GM19099 (cell line): Measurements from ENCODE around the gene BMP8B.

Experiments
- POLR2A ChIP-seq: IDR thresholded peaks from 3 replicates; pipeline ENCODE4 v1.6.1; 2011; ENCODE audit warnings: low read depth; ENCODE audit not compliant: insufficient read length; ENCODE audit errors: extremely low read depth

Gene BMP8B

DNA sequence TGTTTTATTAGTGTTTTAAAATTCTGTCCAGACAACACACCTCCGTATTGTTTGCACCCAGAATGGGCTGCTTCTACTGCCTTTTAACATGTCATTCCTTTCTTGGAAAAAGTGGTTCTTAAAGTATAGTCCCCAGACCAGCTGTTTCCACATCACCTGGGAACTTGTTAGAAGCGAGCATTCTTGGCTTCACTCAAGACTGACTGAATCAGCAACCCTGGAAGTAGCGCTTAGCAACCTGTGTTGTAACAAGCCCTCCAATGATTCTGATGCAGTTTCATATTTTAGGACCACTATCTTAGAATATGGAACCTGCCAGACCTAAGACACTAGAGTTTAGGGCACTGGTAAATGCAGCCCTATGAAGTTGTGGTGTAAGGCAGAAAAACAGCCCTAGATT, 55.9 kb downstream of the BMP8B start:
- TF ChIP-seq POLR2A: no peak

DNA sequence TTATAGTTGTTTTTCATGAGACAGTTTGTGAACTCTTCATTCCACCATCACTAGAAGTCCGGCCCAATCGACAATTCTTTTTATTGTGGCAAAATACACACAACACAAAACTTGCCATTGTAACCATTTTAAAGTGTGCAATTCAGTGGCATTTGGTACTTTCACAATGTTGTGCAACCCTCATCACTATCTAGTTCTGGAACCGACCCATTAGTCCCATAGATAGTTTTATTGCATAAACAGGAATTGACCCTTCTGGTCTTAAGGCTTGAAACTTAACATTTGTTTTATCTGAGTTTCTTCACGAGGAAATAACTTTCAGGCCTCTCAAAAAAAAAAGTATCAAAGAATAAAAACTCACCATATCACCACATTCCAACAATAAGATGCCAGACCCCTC, 58.8 kb downstream of the BMP8B start:
- no peak for TF ChIP-seq POLR2A

DNA sequence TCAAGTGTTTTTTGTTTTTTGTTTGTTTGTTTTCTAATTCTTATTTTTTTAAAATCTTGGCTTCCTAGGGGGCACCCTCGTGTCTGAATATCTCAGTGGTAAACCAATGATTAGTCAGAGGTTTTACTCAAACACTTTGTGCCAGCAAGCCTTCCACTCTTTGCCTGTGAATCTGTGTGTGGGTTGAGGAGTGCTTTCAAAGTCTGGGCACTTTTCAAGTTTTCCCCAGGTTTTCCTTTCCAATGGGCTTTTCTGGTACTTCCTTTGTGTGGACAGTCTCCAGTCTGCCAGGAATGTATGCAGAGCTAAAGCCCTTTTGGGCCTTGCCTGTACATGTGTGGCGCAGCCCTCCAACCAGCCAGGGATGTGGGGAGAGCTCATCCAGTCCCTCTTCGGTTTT, 59.6 kb downstream of the BMP8B start:
- no peak for TF ChIP-seq POLR2A

- no peak for TF ChIP-seq POLR2A
These were observed 60.7 kb downstream of the BMP8B start for GRCh38 chr1:39727932-39728317.

DNA sequence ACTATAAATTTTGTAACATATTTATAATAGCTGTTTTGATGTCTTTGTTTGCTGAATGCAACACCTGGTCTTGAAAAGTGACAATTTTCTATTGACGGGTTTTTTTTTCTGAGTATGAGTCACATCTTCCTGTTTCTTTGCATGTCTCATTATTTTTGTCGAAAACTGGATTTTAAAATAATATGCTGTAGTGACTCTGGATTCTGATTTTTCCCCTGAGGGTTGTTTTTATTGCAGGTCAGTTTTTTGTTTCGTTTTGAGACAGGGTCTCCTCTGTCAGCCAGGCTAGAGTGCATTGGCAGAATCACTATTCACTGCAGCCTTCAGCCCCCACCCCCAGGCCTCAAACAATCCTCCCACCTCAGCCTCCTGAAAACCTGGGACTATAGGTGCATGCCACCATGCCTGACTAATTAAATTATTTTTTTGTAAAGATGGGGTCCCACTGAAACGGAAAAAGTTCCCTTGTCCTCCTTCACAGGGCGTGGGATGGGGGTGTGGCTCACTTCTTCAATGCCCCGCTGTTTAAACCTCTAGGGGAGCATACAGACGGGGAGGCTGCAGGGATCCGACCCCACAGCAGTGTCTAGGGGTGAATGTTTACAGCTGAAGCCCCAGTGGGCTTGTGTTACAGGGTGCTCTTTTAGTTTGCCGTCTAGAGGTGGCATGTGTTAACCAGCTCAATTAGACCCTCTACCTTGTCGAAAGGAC, 61.3 kb downstream of the BMP8B start:
- TF ChIP-seq POLR2A: peak; percentile 4

- TF ChIP-seq POLR2A: no peak
These were observed 62.1 kb downstream of the BMP8B start for GRCh38 chr1:39726600-39726999.

GRCh38 chr1:39722495-39722894, 66.2 kb downstream of the BMP8B start:
- no peak for TF ChIP-seq POLR2A

DNA sequence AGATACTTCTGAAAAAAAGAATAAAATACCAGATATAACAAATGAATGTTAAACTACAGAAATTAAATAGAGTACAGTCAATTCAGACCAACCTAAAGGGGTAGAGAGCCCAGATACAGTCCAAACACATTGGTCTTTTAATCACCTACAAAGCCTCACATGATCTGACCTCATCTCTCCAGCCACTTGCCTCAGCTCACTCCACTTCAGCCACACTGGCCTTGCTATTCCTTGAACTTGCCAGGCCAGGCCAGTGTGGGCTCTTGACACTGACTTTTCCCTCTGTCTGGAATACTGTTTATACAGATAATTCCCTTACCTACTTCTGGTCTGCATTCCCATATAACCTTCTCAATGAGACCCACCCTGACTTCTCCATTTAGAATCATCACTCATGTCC, 67.0 kb downstream of the BMP8B start:
- no peak for TF ChIP-seq POLR2A

GRCh38 chr1:39720094-39720999, 68.3 kb downstream of the BMP8B start:
- TF ChIP-seq POLR2A: no peak

DNA sequence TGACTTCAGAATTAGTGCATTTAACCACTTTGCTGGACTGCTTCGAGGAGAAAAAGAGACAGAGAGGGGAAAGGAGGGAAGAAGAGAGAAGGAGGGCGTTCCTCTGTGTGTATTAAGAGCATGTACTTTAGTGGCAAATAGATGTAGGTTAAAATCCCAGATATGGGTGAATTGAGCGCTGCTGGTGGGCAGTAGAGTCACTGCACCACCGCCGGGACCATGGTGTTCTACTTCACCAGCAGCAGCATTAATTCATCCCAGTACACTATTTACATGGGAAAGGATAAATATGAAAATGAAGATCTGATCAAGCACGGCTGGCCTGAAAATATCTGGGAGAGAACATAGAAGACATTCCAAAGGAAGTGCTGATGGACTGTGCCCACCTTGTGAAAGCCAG, 70.9 kb downstream of the BMP8B start:
- TF ChIP-seq POLR2A: no peak

GRCh38 chr1:39713557-39713956, 75.1 kb downstream of the BMP8B start:
- TF ChIP-seq POLR2A: no peak

GRCh38 chr1:39711966-39712340, 76.7 kb downstream of the BMP8B start:
- no peak for TF ChIP-seq POLR2A

DNA sequence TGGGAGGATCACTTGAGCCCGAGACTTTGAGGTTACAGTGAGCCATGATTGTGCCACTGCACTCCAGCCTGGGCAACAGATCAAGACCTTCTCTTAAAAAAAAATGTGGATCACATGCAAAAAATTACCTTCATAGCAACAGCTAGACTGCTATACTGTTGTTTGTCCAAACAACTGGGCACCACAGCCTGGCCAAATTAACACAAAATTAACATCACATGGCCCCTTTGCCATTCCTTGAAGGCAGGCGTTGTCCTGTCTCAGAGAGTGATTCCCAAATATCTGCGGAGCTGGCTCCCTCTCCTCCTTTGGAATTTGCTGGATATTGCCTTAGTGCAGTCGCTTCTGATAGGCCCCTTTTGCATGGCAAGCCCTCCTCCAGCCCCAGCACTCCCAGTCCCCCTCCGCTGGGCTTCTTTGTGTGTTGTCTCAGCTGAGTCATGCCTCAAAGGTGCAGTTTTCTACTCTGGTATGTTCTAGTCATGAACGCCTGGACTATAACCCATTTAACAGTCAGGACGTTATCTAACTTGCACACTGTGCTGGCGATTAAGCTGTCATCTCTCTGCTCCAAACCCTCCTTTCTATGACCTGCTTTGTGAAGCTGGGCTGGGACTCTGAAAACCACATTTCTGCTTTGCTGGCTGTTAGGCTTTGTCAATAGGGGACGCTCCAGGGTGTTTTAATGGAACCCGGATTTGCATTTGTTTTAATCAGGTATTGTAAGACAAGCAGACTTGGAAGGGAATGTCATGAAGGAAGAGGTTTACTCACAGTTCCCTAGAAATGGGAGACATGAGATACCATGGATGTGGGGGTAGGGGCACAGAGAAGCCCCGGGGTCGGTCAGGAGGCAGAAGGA, 77.3 kb downstream of the BMP8B start:
- TF ChIP-seq POLR2A: no peak

DNA sequence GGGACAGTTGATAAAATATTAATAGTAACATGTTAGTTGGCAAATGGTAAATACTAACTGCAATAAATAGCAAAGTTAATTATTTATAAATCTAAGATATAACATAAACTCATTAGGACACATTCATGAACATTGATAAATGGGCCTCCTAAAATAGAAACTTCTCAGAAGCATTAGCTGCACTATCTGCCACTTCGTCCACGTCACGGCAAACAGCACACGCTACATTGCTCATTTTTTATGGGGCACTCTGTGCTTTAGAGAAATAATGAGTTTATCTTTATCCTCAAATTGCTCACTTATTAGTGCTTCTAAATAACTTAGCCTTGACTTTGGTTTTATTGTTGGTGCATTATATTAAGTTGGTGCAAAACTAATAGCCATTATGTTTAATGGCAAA, 81.2 kb downstream of the BMP8B start:
- TF ChIP-seq POLR2A: no peak
